HG02840 (cell line): Measurements from ENCODE around the gene DICER1.
"Not testable (repeated sequence)": the region's sequence is repeated elsewhere in the genome, so short reads cannot be mapped to it uniquely, and the experiment has no call there.

Experiments used
- ATAC-seq: cut with Tn5 transposase; IDR thresholded peaks from one replicate; pipeline ENCODE4 v1.9.1; 2021; ENCODE audit warnings: mild to moderate bottlenecking, moderate library complexity, moderate number of reproducible peaks; ENCODE audit not compliant: unreplicated experiment, low FRiP score

The DICER1 gene

GRCh38 chr14:95155045-95155444 lies 2.3 kb downstream of the DICER1 start:
- no peak for ATAC-seq

GRCh38 chr14:95153866-95154265 lies 3.5 kb downstream of the DICER1 start:
- ATAC-seq, result no peak

GRCh38 chr14:95151561-95151960 lies 5.8 kb downstream of the DICER1 start:
- no peak for ATAC-seq

- no peak for ATAC-seq
Measured at GRCh38 chr14:95150910-95151309, 6.4 kb downstream of the DICER1 start.

GRCh38 chr14:95149441-95149840 lies 7.9 kb downstream of the DICER1 start:
- no peak for ATAC-seq

- no peak for ATAC-seq
Measured at GRCh38 chr14:95147597-95147996, 9.7 kb downstream of the DICER1 start.

GRCh38 chr14:95146079-95146771 lies 11.1 kb downstream of the DICER1 start:
- ATAC-seq, result no peak

GRCh38 chr14:95144849-95145248 lies 12.5 kb downstream of the DICER1 start:
- no peak for ATAC-seq

GRCh38 chr14:95143808-95144620 lies 13.3 kb downstream of the DICER1 start:
- no peak for ATAC-seq

GRCh38 chr14:95142208-95142607 lies 15.1 kb downstream of the DICER1 start:
- ATAC-seq, result no peak

GRCh38 chr14:95141684-95142083 lies 15.6 kb downstream of the DICER1 start:
- no peak for ATAC-seq

- no peak for ATAC-seq
Measured at GRCh38 chr14:95140060-95140858, 17.1 kb downstream of the DICER1 start.

GRCh38 chr14:95138876-95139275 lies 18.5 kb downstream of the DICER1 start:
- no peak for ATAC-seq

- ATAC-seq, result not testable (repeated sequence)
Measured at GRCh38 chr14:95138455-95138854, 18.9 kb downstream of the DICER1 start.

- no peak for ATAC-seq
Measured at GRCh38 chr14:95137804-95138167, 19.5 kb downstream of the DICER1 start.

GRCh38 chr14:95137164-95137803 lies 20.0 kb downstream of the DICER1 start:
- ATAC-seq, result no peak

GRCh38 chr14:95136631-95137030 lies 20.7 kb downstream of the DICER1 start:
- no peak for ATAC-seq

GRCh38 chr14:95134304-95134933 lies 22.9 kb downstream of the DICER1 start:
- no peak for ATAC-seq

GRCh38 chr14:95133282-95133681 lies 24.0 kb downstream of the DICER1 start:
- no peak for ATAC-seq

GRCh38 chr14:95132760-95133159 lies 24.6 kb downstream of the DICER1 start:
- no peak for ATAC-seq
